Calu3 (cell line): ENCODE data around the gene TMEM132A. TPM values are rescaled to one million over a fixed set of nuclear protein-coding genes. Genes with fewer than 3 reads are reported as not detected.

ENCODE experiments used
- BruUV-seq: library from RNA; stranded (reverse); fragments of 400-500 nt; replicated peaks from 2 replicates; lab custom pipeline; 2021; lab: Mats Ljungman, UMichigan
- CTCF ChIA-PET: fragments of 300-600 bp; sonication (Branson Sonifier 250); formaldehyde crosslinking; loops from one replicate; lab custom pipeline; 2022; ENCODE audit warnings: antibody characterized with exemption; lab: Charles Lee
- DNase-seq: peaks from one replicate; pipeline ENCODE4 v3.0.0; 2022
- H3K27ac Mint-ChIP-seq: one replicate; pipeline ENCODE4 v1.8.0; 2022; ENCODE audit warnings: mixed read lengths; ENCODE audit not compliant: unreplicated experiment
- H3K27me3 Mint-ChIP-seq: one replicate; pipeline ENCODE4 v1.8.0; 2022; ENCODE audit warnings: mixed read lengths; ENCODE audit not compliant: unreplicated experiment
- H3K36me3 Mint-ChIP-seq: one replicate; pipeline ENCODE4 v1.8.0; 2022; ENCODE audit warnings: mild to moderate bottlenecking, moderate library complexity, mixed read lengths; ENCODE audit not compliant: insufficient read depth, unreplicated experiment
- H3K4me1 Mint-ChIP-seq: one replicate; pipeline ENCODE4 v1.8.0; 2022; ENCODE audit warnings: mild to moderate bottlenecking, low read depth, mixed read lengths; ENCODE audit not compliant: unreplicated experiment
- H3K4me3 Mint-ChIP-seq: one replicate; pipeline ENCODE4 v1.8.0; 2022; ENCODE audit warnings: mild to moderate bottlenecking, low read depth, moderate library complexity, mixed read lengths; ENCODE audit not compliant: unreplicated experiment
- H3K9me3 Mint-ChIP-seq: one replicate; pipeline ENCODE4 v1.8.0; 2022; ENCODE audit warnings: low read depth, mixed read lengths; ENCODE audit not compliant: unreplicated experiment
- CTCF ChIP-seq: fragments of 200-600 bp; IDR thresholded peaks from one replicate; pipeline ENCODE4 v1.8.0; 2022; ENCODE audit warnings: antibody characterized with exemption; ENCODE audit not compliant: unreplicated experiment
- intact Hi-C: fragments of 100-400 bp; cut with micrococcal nuclease; formaldehyde crosslinking; loops from one replicate; pipeline ENCODE4 v1.10.0; 2022; ENCODE audit not compliant: unreplicated experiment
- total RNA-seq: library from RNA; stranded (reverse); gene quantifications from 2 replicates; pipeline ENCODE4 v1.2.3, GENCODE V29; 2022

The TMEM132A gene
- total RNA-seq, 1 experiment from 2014 or later = 116 TPM

GRCh38 chr11:60955571-60955970 lies 31.3 kb downstream of the TMEM132A start:
- H3K27ac Mint-ChIP-seq = no peak overlapping the region
- CTCF ChIA-PET = no interaction called here
- peaks cover 4% of the 10 kb centered on the region for H3K36me3 Mint-ChIP-seq
- no peak for DNase-seq
- H3K4me1 Mint-ChIP-seq = peaks cover 8% of the 10 kb centered on the region
- BruUV-seq = no TSS peak
- no peaks in the 10 kb centered on the region for H3K9me3 Mint-ChIP-seq
- no peak for TF ChIP-seq CTCF
- intact Hi-C loops = no loop called here
- H3K4me3 Mint-ChIP-seq = no peak overlapping the region
- peaks cover 33% of the 10 kb centered on the region for H3K27me3 Mint-ChIP-seq

GRCh38 chr11:60957188-60957587 lies 32.9 kb downstream of the TMEM132A start:
- Mint-ChIP-seq H3K9me3 (no peaks in the 10 kb centered on the region), H3K27me3 (peaks cover 44% of the 10 kb centered on the region), H3K4me1 (peaks cover 4% of the 10 kb centered on the region), H3K27ac (no peak overlapping the region), H3K36me3 (peaks cover 3% of the 10 kb centered on the region), H3K4me3 (no peak overlapping the region)
- TF ChIP-seq CTCF = no peak
- intact Hi-C loops = no loop called here
- no TSS peak for BruUV-seq
- CTCF ChIA-PET = no interaction called here
- DNase-seq = no peak

- Mint-ChIP-seq H3K9me3 (no peaks in the 10 kb centered on the region), H3K27me3 (peaks cover 44% of the 10 kb centered on the region), H3K4me1 (no peaks in the 10 kb centered on the region), H3K4me3 (no peak overlapping the region), H3K36me3 (no peaks in the 10 kb centered on the region), H3K27ac (no peak overlapping the region)
- no TSS peak for BruUV-seq
- CTCF ChIA-PET = no interaction called here
- intact Hi-C loops = no loop called here
- TF ChIP-seq CTCF = no peak
- no peak for DNase-seq
Observed at GRCh38 chr11:60959431-60959830, 35.2 kb downstream of the TMEM132A start.

- H3K4me3 Mint-ChIP-seq = no peak overlapping the region
- no peak overlapping the region for H3K27ac Mint-ChIP-seq
- TF ChIP-seq CTCF = no peak
- CTCF ChIA-PET = no interaction called here
- DNase-seq = no peak
- BruUV-seq = no TSS peak
- no peaks in the 10 kb centered on the region for H3K9me3 Mint-ChIP-seq
- no peaks in the 10 kb centered on the region for H3K36me3 Mint-ChIP-seq
- no peaks in the 10 kb centered on the region for H3K4me1 Mint-ChIP-seq
- intact Hi-C loops = no loop called here
- H3K27me3 Mint-ChIP-seq = peaks cover 48% of the 10 kb centered on the region
Observed at GRCh38 chr11:60960405-60960804, 36.1 kb downstream of the TMEM132A start.
